Chondrocyte (in vitro differentiated cells): ENCODE data around the gene NME4. TPM values are rescaled to one million over a fixed set of nuclear protein-coding genes. Genes with fewer than 3 reads are reported as not detected.
A peak's percentile ranks its signal among the peaks of the same experiment; 100 is the strongest.
"Not testable (repeated sequence)": the region's sequence is repeated elsewhere in the genome, so short reads cannot be mapped to it uniquely, and the experiment has no call there.

Experiments
- DNase-seq: peaks from one replicate; pipeline ENCODE4 v3.0.0; 2021; ENCODE audit warnings: mixed read lengths, low spot score
- H3K27ac Mint-ChIP-seq: one replicate; pipeline ENCODE4 v1.8.0; 2021; ENCODE audit warnings: mild to moderate bottlenecking, moderate library complexity, mixed read lengths; ENCODE audit not compliant: unreplicated experiment
- H3K27me3 Mint-ChIP-seq: 2 replicates; pipeline ENCODE4 v1.8.0; 2021; ENCODE audit warnings: low read depth, mixed read lengths
- H3K36me3 Mint-ChIP-seq: 2 replicates; pipeline ENCODE4 v1.8.0; 2021; ENCODE audit warnings: low read depth, mixed read lengths
- H3K4me1 Mint-ChIP-seq: 2 replicates; pipeline ENCODE4 v1.8.0; 2021; ENCODE audit warnings: low read depth, mild to moderate bottlenecking, mixed read lengths
- H3K4me3 Mint-ChIP-seq: one replicate; pipeline ENCODE4 v1.8.0; 2021; ENCODE audit warnings: mild to moderate bottlenecking, moderate library complexity, mixed read lengths; ENCODE audit not compliant: unreplicated experiment
- H3K9me3 Mint-ChIP-seq: 2 replicates; pipeline ENCODE4 v1.8.0; 2021; ENCODE audit warnings: low read depth, mixed read lengths
- CTCF ChIP-seq: fragments of 200-600 bp; sonication (generic); IDR thresholded peaks from 2 replicates; pipeline ENCODE4 v1.5.0; 2021; ENCODE audit warnings: antibody characterized with exemption, mild to moderate bottlenecking, moderate library complexity
- total RNA-seq: library from RNA; stranded (reverse); gene quantifications from 3 replicates; pipeline ENCODE4 v1.2.1, GENCODE V29; 2021

NME4 gene
- total RNA-seq, 1 donor from 2014 or later: 231 TPM

DNA sequence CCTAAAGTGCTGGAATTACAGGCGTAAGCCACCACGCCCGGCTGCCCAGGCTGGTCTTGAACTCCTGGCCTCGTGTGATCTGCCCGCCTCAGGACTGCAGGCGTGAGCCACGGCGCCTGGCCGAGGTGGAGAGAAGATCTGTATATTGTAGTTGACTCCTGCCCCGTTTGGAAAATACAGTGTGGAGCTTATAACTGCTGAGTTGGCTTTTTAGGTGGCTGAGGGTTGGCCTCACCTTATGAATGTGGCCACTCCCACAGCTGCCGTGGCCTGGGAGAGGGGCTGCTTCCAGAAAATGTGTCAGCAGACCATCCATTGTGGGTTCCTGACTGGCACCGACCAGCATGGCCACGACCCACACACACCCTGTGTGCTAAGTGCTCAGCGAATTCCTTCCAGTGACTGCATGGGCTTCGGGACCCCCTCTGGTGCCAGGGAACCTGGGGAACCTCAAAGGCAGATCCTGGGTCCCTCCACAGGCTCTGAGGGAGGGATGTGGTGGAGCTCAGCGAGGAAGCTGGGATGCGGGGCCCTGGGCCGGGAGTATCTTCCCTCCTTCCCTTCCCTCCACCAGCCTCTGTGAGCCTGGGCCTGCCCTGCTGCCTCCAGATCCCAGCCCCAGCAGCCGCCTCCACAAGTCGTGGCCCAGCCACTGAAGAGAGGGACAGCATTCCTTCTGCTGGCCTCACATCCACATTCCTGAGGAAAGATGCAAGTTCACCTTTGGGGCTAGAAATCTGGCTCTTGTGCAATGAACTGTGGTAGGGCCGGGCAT is 17.6 kb downstream of the NME4 start:
- Mint-ChIP-seq H3K4me1 (peaks cover 3% of the 10 kb centered on the region), H3K4me3 (no peak overlapping the region), H3K9me3 (no peaks in the 10 kb centered on the region), H3K36me3 (peaks cover 4% of the 10 kb centered on the region), H3K27ac (no peak overlapping the region), H3K27me3 (no peaks in the 10 kb centered on the region)
- DNase-seq: no peak
- TF ChIP-seq CTCF: no peak

DNA sequence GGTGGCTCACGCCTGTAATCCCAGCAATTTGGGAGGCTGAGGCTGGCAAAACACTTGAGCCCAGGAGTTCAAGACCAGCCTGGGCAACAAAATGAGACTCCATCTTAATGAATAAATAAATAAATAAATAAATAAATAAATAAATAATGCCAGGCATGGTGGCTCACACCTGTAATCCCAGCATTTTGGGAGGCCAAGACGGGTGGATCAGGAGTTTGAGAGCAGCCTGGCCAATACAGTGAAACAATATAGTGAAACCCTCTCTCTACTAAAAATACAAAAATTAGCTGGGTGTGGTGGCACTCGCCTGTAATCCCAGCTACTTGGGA is 18.1 kb downstream of the NME4 start:
- H3K27me3 Mint-ChIP-seq, DNase-seq, H3K36me3 Mint-ChIP-seq, H3K9me3 Mint-ChIP-seq, H3K27ac Mint-ChIP-seq, H3K4me1 Mint-ChIP-seq, H3K4me3 Mint-ChIP-seq: not testable (repeated sequence)

- not testable (repeated sequence) for H3K9me3 Mint-ChIP-seq, H3K27me3 Mint-ChIP-seq, DNase-seq, H3K36me3 Mint-ChIP-seq, H3K27ac Mint-ChIP-seq, H3K4me3 Mint-ChIP-seq
- peaks cover 20% of the 10 kb centered on the region for H3K4me1 Mint-ChIP-seq
Measured at GRCh38 chr16:422179-422578, 25.2 kb downstream of the NME4 start.

- Mint-ChIP-seq H3K4me3 (peak overlapping the region; percentile 76), H3K9me3 (no peaks in the 10 kb centered on the region), H3K27me3 (no peaks in the 10 kb centered on the region), H3K27ac (peak overlapping the region; percentile 99), H3K36me3 (no peaks in the 10 kb centered on the region), H3K4me1 (peaks cover 38% of the 10 kb centered on the region)
- no peak for DNase-seq
- TF ChIP-seq CTCF: no peak
Measured at GRCh38 chr16:424033-424622, 27.1 kb downstream of the NME4 start.

DNA sequence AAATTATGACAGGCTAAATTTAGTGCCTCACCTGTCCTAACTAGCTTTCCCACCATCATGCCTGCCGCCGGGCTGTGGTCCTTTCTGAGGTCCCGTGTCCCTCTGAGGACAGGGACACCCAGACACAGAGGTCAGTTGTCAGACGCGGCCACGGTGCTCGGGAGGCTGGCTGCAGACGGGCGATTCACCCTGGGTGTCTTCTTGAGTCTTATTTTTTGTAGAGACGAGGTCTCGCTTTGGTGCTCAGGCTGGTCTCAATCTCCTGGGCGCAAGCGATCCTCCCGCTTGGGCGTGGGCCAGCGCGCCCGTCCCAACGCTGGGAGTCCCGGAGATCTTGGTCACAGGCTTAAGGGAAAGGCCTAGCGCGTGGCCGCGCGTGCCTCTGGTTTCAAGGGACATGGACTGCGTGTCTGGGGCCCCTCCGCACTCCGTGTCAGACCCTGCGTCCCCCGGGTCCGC is 27.7 kb downstream of the NME4 start:
- no peak for TF ChIP-seq CTCF
- H3K4me3 Mint-ChIP-seq: peak overlapping the region; percentile 76
- no peak for DNase-seq
- peak overlapping the region; percentile 99 for H3K27ac Mint-ChIP-seq
- no peaks in the 10 kb centered on the region for H3K27me3 Mint-ChIP-seq
- H3K4me1 Mint-ChIP-seq: peaks cover 38% of the 10 kb centered on the region
- H3K9me3 Mint-ChIP-seq: no peaks in the 10 kb centered on the region
- no peaks in the 10 kb centered on the region for H3K36me3 Mint-ChIP-seq

DNA sequence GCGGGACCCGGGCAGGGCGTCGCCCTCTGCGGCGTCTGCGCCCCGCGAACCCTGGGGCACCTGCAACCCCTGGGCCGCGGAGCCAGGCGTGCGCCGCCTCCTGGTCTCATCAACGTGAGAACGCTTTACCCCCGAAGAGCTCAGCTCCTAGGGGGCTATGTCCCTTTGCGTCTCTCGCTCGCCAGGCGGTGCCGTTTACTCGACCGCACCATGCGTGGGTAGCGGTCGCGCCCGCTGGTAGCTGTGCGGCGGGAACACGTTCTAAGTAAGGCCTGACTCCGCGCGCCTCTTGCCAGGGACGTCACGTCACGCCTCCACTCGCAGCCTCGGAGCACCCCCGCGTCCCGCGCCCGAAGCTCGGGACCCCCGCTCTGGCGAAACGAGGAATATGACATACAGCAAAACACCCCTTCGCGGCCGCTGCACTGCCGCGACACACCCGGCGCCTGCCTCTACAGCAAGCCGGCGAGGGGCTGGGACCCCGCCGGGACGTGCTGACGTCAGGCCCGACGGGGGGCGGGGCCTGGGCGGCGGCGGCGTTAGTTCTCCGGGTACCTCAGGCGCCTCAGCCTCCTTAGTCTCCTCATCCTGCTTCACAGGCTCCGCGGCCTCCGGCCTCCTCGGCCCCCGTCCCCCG is 28.2 kb downstream of the NME4 start, which contains the start of gene RAB11FIP3:
TSS of gene RAB11FIP3 (plus strand) at position 568 of the 637 bp plus-strand sequence. CDS start 358 bp downstream, outside the sequence.
- H3K27me3 Mint-ChIP-seq: no peaks in the 10 kb centered on the region
- H3K4me3 Mint-ChIP-seq: peak within 1 kb of the TSS; percentile 76
- no peaks in the 10 kb centered on the region for H3K36me3 Mint-ChIP-seq
- peak; percentile 95 for DNase-seq
- no peaks in the 10 kb centered on the region for H3K9me3 Mint-ChIP-seq
- H3K4me1 Mint-ChIP-seq: peaks cover 38% of the 10 kb centered on the region
- H3K27ac Mint-ChIP-seq: peak within 1 kb of the TSS; percentile 99
- peak; percentile 68 for TF ChIP-seq CTCF
